ENCODE results near the gene DCPS.
"Not testable (repeated sequence)": the region's sequence is repeated elsewhere in the genome, so short reads cannot be mapped to it uniquely, and the experiment has no call there.

The DCPS gene

GRCh38 chr11:126384449-126385070 is 80.7 kb downstream of the DCPS start:
- TF ChIP-seq CTCF (conservative IDR thresholded peaks at IDR 0.05; ENCODE audit: low read depth, low read length), result no peak
- Histone ChIP-seq H3K9ac (no peak overlapping the region), H3K36me3 (ENCODE audit: insufficient read depth) (no peaks in the 10 kb centered on the region), H2AFZ (ENCODE audit: low read depth) (no peak overlapping the region), H3K4me3 (IDR thresholded peaks at IDR 0.05; ENCODE audit: insufficient read depth, low read depth, low read length) (no peak overlapping the region), H3K27ac (no peak overlapping the region), H3K27me3 (ENCODE audit: insufficient read depth, low read depth) (no peaks in the 10 kb centered on the region), H4K20me1 (ENCODE audit: insufficient read depth) (no peaks in the 10 kb centered on the region), H3K4me2 (no peak overlapping the region), H3K79me2 (ENCODE audit: insufficient read depth, low read depth) (no peaks in the 10 kb centered on the region), H3K4me1 (ENCODE audit: low read depth, poor library complexity, severe bottlenecking) (no peaks in the 10 kb centered on the region)

- no peaks in the 10 kb centered on the region for H3K79me2 ChIP-seq (ENCODE audit: insufficient read depth, low read depth)
- no peaks in the 10 kb centered on the region for H3K27me3 ChIP-seq (ENCODE audit: insufficient read depth, low read depth)
- no peak overlapping the region for H3K27ac ChIP-seq
- no peak overlapping the region for H3K4me3 ChIP-seq (IDR thresholded peaks at IDR 0.05; ENCODE audit: insufficient read depth, low read depth, low read length)
- no peak overlapping the region for H2AFZ ChIP-seq (ENCODE audit: low read depth)
- TF ChIP-seq CTCF (conservative IDR thresholded peaks at IDR 0.05; ENCODE audit: low read depth, low read length), result no peak
- H3K4me1 ChIP-seq (ENCODE audit: low read depth, poor library complexity, severe bottlenecking), result no peaks in the 10 kb centered on the region
- H3K9ac ChIP-seq, result no peak overlapping the region
- no peaks in the 10 kb centered on the region for H3K36me3 ChIP-seq (ENCODE audit: insufficient read depth)
- no peak overlapping the region for H3K4me2 ChIP-seq
- H4K20me1 ChIP-seq (ENCODE audit: insufficient read depth), result no peaks in the 10 kb centered on the region
Observed at GRCh38 chr11:126385991-126386728, 82.3 kb downstream of the DCPS start.

GRCh38 chr11:126386729-126387071 is 82.8 kb downstream of the DCPS start:
- not testable (repeated sequence) for H2AFZ ChIP-seq (ENCODE audit: low read depth); H3K27ac ChIP-seq; H3K4me3 ChIP-seq (IDR thresholded peaks at IDR 0.05; ENCODE audit: insufficient read depth, low read depth, low read length); H3K4me1 ChIP-seq (ENCODE audit: low read depth, poor library complexity, severe bottlenecking); H3K9ac ChIP-seq; H4K20me1 ChIP-seq (ENCODE audit: insufficient read depth); H3K36me3 ChIP-seq (ENCODE audit: insufficient read depth); H3K27me3 ChIP-seq (ENCODE audit: insufficient read depth, low read depth); H3K4me2 ChIP-seq; H3K79me2 ChIP-seq (ENCODE audit: insufficient read depth, low read depth)

GRCh38 chr11:126387857-126388256 is 84.0 kb downstream of the DCPS start:
- no peaks in the 10 kb centered on the region for H3K27me3 ChIP-seq (ENCODE audit: insufficient read depth, low read depth)
- H3K27ac ChIP-seq, result no peak overlapping the region
- no peak overlapping the region for H2AFZ ChIP-seq (ENCODE audit: low read depth)
- H3K4me1 ChIP-seq (ENCODE audit: low read depth, poor library complexity, severe bottlenecking), result no peaks in the 10 kb centered on the region
- no peak overlapping the region for H3K4me3 ChIP-seq (IDR thresholded peaks at IDR 0.05; ENCODE audit: insufficient read depth, low read depth, low read length)
- H3K4me2 ChIP-seq, result no peak overlapping the region
- H3K36me3 ChIP-seq (ENCODE audit: insufficient read depth), result no peaks in the 10 kb centered on the region
- no peaks in the 10 kb centered on the region for H3K79me2 ChIP-seq (ENCODE audit: insufficient read depth, low read depth)
- H4K20me1 ChIP-seq (ENCODE audit: insufficient read depth), result no peaks in the 10 kb centered on the region
- TF ChIP-seq CTCF (conservative IDR thresholded peaks at IDR 0.05; ENCODE audit: low read depth, low read length), result no peak
- no peak overlapping the region for H3K9ac ChIP-seq

- no peak for TF ChIP-seq CTCF (conservative IDR thresholded peaks at IDR 0.05; ENCODE audit: low read depth, low read length)
- H3K9ac ChIP-seq, result no peak overlapping the region
Observed at GRCh38 chr11:126390272-126390867, 86.5 kb downstream of the DCPS start.

More at GRCh38 chr11:126390272-126390867, 86.5 kb downstream of the DCPS start:
- H3K27ac ChIP-seq, result no peak overlapping the region
- no peak overlapping the region for H3K4me2 ChIP-seq
- no peaks in the 10 kb centered on the region for H3K27me3 ChIP-seq (ENCODE audit: insufficient read depth, low read depth)
- no peak overlapping the region for H3K4me3 ChIP-seq (IDR thresholded peaks at IDR 0.05; ENCODE audit: insufficient read depth, low read depth, low read length)
- H3K36me3 ChIP-seq (ENCODE audit: insufficient read depth), result no peaks in the 10 kb centered on the region
- H2AFZ ChIP-seq (ENCODE audit: low read depth), result no peak overlapping the region
- no peaks in the 10 kb centered on the region for H3K4me1 ChIP-seq (ENCODE audit: low read depth, poor library complexity, severe bottlenecking)
- no peaks in the 10 kb centered on the region for H4K20me1 ChIP-seq (ENCODE audit: insufficient read depth)
- H3K79me2 ChIP-seq (ENCODE audit: insufficient read depth, low read depth), result no peaks in the 10 kb centered on the region
